ENCODE data around the gene SLC18A2.
A peak's percentile ranks its signal among the peaks of the same experiment; 100 is the strongest.
"Not testable (repeated sequence)": the region's sequence is repeated elsewhere in the genome, so short reads cannot be mapped to it uniquely, and the experiment has no call there.

Gene SLC18A2

DNA sequence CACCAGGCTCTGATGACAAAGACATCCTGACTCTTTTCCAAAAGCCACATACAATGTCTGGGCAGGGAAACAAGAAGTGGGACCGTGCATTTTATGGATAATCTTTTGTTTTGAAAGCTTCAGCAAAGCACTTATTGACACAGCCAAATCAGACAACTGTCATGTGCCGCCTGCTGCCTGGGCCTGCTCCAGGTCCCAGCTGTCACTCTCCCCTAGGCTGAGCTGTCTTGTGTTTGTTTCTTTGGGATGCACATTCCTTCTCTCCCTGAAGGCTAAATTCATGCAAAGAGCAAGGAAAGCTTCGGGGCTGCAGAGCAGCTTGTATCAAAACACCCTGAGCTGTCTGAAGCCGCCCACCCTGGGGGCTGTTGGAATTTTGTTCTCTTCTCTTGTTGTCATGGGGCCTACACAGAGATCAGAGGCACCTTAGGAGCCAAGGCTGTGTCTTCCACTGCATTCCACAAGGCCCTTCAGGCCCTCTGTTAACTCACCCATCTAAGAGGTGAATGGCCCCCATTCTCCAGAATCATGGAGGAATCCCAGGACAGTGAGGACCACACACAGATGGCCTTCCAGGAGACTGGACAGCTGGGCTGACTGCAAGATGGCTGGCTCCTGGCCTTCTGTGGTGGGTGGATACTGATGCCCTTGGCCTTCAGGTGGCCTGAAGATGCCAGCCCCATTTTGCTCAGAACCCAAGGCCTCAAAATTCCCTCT, 17.8 kb upstream of the SLC18A2 start:
- TF ChIP-seq ZFX (IDR thresholded peaks at IDR 0.05) = no peak
- TF ChIP-seq, protein P1, sequence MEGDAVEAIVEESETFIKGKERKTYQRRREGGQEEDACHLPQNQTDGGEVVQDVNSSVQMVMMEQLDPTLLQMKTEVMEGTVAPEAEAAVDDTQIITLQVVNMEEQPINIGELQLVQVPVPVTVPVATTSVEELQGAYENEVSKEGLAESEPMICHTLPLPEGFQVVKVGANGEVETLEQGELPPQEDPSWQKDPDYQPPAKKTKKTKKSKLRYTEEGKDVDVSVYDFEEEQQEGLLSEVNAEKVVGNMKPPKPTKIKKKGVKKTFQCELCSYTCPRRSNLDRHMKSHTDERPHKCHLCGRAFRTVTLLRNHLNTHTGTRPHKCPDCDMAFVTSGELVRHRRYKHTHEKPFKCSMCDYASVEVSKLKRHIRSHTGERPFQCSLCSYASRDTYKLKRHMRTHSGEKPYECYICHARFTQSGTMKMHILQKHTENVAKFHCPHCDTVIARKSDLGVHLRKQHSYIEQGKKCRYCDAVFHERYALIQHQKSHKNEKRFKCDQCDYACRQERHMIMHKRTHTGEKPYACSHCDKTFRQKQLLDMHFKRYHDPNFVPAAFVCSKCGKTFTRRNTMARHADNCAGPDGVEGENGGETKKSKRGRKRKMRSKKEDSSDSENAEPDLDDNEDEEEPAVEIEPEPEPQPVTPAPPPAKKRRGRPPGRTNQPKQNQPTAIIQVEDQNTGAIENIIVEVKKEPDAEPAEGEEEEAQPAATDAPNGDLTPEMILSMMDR (conservative IDR thresholded peaks at IDR 0.05) = no peak
- H3K27ac ChIP-seq = no peak overlapping the region

DNA sequence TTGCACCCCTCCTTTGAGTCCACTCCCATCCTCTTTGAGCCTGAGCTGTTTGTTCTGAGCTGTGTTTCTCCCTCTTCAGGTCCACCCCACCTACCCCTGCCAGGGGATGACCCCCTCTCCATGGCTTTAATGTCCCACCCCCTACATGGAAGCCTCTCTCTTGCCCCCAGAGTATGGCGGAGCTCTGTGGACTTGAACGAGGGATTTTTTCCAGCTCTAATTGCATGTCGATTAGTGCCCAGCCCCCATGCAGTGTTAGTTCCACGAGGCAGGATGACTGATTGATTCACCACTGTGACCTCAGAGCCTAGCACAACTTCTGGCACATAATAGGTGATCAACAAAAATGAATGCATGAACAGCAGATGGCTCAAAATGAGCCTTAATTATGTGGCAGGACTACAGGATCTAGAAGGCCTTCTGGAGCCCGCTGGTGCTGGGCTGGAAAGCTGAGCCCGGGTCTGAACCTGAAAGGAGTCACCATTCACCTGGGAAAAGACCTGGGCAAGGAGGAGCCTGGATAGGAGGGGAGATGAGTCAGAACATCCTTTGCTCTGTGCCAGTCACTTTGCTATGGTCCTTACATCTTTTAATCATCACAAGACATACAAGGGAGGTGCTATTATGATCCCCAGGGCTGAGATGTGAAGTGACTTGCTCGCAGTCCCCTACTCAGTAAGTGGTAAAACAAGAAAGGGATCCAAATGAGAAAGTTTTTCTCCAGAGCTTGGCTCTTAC, 17.1 kb upstream of the SLC18A2 start:
- no peak overlapping the region for H3K27ac ChIP-seq
- no peak for TF ChIP-seq ZFX (IDR thresholded peaks at IDR 0.05)
- TF ChIP-seq, protein P1 (conservative IDR thresholded peaks at IDR 0.05) = no peak

DNA sequence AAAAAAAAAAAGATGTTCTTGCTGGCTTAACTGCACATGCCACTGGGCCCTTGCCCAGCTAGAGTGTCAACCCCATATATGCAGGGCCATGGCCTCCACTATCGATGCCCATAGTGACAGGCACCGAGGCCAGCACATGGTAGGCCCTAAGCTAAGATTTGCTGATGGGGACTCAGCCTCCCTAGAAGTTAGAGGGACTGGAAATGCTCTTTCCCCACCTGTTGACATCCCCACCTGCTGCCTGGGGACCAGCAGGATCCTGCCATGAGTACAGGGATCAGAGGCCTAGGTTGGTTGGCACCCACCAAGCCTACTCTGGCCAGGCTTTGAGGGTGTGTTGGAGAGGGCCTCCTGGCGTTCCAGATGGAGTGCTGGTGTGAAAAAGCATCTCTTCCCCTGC, 16.0 kb upstream of the SLC18A2 start:
- no peak overlapping the region for H3K27ac ChIP-seq
- TF ChIP-seq, protein P1 (conservative IDR thresholded peaks at IDR 0.05) = no peak
- TF ChIP-seq ZFX (IDR thresholded peaks at IDR 0.05) = no peak

DNA sequence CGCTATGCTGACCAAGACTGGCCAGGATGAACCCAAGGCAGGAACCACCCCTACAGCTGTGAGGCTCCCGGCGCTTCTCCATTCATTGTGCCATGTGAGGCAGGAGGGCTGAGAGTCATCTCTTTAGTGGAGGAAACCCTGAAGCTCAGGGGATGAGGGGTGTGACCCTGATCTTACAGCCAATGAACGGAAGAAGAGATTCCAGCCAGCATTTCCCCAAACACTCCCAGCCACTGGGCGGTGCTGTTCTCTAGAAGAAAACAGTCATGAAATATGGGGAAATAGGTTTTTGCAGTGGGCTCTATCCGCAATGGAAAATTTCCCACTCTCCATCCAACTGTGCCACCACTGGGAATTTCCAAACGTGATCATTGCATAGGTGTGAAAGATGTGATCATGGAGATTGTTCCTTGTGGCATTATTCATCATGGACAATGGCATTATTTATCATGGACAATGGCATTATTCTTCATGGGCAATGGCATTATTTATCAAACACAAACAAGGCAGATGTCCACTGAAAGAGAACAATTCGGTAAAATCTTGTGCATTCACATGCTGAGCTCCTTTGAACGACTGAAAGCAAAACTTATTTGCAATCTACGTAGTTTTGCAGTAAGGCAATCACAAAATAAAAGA, 14.0 kb upstream of the SLC18A2 start:
- no peak for TF ChIP-seq ZFX (IDR thresholded peaks at IDR 0.05)
- TF ChIP-seq, protein P1 (conservative IDR thresholded peaks at IDR 0.05) = peak; percentile 77
- H3K27ac ChIP-seq = no peak overlapping the region

DNA sequence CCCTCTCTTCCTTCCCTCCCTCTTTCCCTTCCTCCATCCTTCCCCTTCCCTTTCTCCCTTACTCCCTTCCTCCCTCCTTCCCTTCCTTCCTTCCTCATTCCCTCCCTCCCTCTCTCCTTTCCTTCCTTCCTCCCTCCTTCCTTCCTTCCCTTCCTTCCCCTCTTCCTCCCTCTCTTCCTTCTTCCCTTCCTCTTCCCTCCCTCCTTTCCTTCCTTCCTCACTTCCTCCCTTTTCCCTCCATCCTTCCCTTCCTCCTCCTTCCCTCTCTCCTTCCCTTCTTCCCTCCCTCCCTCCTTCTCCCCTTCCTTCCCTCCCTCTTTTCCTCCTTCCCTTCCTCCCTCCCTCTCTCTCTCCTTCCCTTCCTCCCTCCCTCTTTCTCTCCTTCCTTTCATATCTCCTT, 12.7 kb upstream of the SLC18A2 start:
- no peak overlapping the region for H3K27ac ChIP-seq
- TF ChIP-seq, protein P1 (conservative IDR thresholded peaks at IDR 0.05) = no peak
- no peak for TF ChIP-seq ZFX (IDR thresholded peaks at IDR 0.05)

DNA sequence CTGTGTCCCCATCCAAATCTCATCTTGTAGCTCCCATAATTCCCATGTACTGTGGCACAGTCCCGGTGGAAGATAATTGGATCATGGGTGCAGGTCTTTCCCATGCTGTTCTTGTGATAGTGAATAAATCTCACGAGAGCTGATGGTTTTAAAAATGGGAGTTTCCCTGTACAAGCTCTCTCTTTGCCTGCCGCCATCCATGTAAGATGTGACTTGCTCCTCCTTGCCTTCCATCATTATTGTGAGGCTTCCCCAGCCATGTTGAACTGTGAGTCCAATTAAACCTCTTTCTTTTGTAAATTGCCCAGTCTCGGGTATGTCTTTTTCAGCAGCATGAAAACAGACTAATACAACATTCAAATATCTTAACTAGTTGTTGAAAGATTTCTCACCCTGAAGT, 10.8 kb upstream of the SLC18A2 start:
- not testable (repeated sequence) for H3K27ac ChIP-seq

DNA sequence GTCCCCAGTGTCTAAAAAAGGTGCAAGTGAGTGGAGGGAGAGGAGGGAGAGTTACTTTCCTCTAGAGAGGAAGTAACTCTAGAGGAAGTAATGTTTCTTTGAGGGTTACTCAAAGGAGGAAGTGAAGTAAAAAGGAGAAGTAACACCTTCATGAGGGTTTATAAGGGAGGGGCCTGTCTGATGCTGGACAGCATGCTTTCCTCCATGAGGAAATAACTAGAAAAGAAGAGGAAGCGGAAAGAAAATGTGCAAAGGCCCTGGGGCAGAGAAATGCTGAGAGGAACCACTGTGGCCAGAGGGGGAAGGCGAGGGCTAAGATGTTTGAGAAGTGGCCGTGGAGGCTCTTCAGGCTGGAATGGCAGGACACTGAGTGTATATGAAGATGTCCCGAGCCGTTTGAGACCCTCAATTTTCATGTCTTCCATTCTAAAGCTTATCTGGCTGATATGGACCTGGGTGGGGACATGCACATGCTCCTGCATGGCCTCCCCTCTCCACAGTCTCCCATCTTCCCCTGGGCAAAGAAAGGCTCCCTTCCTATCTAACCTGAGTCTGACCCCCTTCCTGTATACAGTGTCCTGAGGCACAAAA, 3.4 kb upstream of the SLC18A2 start:
- no peak overlapping the region for H3K27ac ChIP-seq
- TF ChIP-seq ZFX (IDR thresholded peaks at IDR 0.05) = no peak
- TF ChIP-seq, protein P1 (conservative IDR thresholded peaks at IDR 0.05) = no peak

Measured in C4-2B (cell line).